CD4-positive, alpha-beta T cell treated with Interleukin-4 for 4 hours (primary cell): ENCODE data around the gene SNX9.
"Not testable (repeated sequence)": the region's sequence is repeated elsewhere in the genome, so short reads cannot be mapped to it uniquely, and the experiment has no call there.

Source experiments
- DNase-seq: peaks from one replicate; pipeline ENCODE4 v3.0.0-alpha.2; 2020

SNX9 gene

DNA sequence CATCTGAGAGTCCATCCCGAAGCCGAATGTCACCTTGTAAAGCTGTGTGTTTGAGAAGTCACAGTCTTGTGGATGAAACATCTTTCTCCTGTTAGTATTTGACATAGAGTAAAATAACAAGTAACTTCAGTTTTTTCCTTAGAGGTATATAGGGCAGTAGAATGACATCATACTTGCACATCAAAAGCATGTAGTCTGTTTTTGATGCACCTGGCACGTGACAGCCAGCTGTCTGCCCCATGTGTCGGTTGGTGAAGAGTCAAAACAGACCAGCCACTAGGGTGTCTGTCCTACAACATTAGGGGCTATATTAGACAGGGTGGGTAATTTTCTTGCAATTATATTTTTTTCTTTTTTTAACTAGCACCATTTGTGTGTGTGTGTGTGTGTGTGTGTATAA is 70.2 kb downstream of the SNX9 start:
- peak; percentile 36 for DNase-seq

DNA sequence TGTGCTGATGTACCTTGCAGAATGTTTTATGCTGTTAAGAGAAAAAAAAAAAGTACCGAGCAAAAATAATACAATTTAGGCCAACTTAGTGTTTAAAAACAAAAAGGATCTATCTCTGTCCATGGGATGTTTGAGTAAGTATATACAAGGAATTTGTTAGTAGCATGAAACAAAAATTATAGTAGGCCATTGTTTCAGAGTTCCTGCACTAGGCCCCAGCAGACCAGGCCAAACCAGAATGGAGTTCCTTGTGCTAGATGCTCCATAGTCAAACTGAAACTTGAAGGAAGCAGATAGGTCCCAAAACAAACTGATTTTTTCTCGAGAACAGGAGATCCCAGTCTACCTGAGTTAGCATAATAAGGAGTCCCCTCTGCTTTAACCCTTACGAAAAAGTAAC is 72.5 kb downstream of the SNX9 start:
- DNase-seq = no peak

- no peak for DNase-seq
Observed at GRCh38 chr6:157896932-157897331, 73.9 kb downstream of the SNX9 start.

DNA sequence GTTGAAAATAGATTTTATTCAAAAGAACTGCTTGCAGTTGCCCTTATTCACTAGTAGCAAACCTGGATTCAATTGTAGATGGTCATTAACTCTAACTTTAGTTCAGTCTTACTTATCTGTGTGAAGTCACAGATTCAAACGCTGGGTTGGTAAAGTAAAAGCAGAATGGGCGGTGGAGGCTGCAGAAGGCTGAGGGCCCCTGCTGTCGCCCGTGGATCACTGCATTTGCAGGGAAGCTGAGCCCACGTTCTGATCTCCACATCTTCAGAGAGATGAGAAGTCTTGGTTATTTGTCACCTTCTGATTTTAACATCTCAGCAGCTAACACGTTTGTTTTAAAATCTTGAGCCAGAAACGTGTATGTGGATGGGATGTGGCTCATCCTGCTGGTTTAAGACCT is 75.1 kb downstream of the SNX9 start:
- DNase-seq = no peak

DNA sequence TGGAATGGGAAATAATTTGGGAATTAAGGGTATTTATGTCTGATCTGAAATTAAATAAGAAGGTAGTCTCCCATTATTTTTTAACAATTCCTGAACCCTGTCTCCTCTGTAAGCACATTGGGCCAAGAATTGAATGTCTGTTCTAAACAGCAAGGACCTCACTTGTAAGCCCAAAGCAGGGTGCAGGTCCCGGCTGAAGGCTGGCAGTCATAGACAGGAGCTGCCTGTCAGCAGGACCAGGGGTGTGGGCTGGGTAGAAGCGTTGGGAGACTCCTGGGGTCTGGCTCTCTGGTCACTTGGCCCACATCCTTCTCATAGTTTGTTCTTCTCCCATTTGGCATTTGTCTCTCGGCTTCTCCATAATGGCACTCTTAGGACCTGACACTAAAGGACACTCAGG is 75.6 kb downstream of the SNX9 start:
- no peak for DNase-seq

- not testable (repeated sequence) for DNase-seq
Observed at GRCh38 chr6:157900262-157900661, 77.2 kb downstream of the SNX9 start.

DNA sequence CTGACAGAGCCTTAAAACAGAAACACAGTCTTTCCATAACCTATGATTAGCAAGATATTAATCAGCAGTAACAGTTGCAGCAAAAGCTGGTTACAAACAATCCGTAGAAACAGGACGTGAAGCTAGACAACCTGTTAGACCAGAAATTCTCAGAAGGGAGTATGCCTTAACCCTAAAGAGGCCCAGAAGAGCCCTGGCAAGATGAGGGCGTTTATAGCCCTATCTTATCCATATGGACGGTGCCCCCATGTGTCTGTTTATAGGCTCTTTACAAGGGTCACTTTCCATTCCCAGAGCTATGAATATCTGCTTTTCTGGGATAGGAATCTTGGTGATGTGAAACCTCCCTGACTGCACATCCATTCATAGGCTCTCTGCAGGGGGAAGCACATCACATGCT is 77.7 kb downstream of the SNX9 start:
- not testable (repeated sequence) for DNase-seq

DNA sequence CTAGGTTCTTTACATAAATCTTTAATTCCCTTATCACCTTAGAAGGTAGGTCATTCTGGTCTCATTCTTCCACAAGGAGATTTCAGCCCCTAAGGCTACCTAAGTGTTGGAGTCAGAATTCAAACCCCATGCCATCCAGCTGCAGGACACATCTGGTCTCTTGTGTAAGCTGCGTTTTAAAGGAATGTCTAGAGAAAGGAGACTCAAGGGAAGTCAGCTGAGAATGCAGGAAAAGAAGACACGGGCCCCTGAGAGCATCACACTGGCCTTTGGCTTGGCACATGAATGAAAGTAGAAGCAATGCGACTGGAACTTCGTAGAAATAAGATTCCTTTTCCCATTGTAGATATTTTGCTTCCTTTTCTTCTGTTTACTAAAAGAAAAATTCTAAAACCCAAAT is 82.0 kb downstream of the SNX9 start:
- DNase-seq = no peak

DNA sequence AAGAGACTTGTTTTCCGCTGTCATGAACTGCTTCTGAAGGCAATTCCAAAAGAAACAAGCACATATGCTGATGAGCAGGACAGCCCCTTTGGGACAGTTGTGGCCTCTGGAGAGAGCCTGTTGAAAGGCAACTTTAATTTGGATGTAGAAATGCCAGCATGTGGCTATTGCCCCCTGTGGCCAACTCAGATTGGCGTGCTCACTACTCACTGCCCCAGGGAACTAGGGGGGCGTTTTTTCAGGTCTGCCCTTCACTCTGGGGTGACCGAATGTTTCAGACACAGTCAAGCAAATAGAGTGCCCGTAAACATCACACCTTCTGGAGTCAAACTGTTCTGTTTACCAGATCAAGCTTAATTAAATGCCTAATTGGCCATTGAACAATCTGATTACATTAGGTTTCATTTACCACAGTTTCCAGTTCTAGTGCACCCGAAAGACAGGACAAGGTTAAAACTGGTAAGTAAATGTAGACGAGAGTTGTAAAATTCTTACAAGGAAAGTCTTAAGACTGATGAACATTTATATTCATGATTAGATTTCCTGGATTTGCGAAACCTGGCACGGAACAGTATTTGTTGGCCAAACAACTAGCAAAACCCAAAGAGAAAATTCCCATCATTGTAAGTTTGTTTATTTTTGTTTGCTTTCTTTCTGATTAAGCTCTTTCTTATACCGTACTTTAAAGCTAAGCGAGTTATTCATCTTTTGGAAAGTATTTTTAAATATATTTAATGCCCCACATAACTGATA is 82.7 kb downstream of the SNX9 start:
- no peak for DNase-seq

DNA sequence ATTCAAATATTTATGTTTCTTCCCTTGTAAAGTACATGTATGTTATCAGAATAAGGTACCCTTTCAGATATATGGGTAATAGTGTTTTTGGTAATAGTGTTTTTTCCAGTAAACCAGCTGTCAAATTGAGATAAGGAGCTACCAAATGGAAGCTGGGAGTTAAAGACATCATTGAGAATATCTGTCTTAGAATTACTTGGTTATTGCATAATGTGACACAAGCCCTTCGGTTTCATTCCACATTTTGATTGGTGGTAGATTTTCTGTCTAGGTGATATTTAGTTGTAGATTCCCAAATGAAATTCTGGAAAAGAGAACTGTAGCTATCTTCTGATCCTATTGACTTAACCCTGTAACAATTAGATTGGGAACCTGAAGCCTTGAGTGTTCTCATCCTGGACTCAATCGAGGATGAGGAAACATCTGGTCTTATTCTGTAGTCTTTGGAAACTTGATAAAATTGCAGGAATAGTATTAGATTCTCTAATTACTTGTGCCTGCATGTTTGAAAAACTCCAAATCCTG is 83.6 kb downstream of the SNX9 start:
- DNase-seq = no peak

GRCh38 chr6:157907651-157908050 is 84.6 kb downstream of the SNX9 start:
- DNase-seq = no peak

GRCh38 chr6:157908369-157909281 is 85.6 kb downstream of the SNX9 start:
- no peak for DNase-seq

DNA sequence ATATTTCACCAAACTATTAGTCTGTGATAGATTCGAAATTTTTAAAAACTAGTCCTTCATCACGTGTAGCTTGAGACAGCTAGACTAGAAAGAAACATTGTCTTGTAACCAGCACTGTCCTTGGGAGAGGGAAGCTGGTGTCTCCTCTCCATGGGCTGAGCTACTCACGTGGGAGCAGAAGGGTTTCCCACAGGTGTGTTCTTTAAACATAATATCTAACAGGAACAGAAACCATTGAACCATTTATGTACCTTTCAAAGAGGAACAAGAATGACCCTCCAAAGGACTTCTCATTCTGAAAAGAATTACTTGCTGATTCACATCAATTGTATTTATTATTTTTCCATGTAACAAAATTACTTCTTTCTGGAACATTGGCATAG is 86.2 kb downstream of the SNX9 start:
- DNase-seq = no peak

- DNase-seq = no peak
Observed at GRCh38 chr6:157911278-157911677, 88.2 kb downstream of the SNX9 start.

GRCh38 chr6:157911786-157912185 is 88.7 kb downstream of the SNX9 start:
- DNase-seq = no peak

DNA sequence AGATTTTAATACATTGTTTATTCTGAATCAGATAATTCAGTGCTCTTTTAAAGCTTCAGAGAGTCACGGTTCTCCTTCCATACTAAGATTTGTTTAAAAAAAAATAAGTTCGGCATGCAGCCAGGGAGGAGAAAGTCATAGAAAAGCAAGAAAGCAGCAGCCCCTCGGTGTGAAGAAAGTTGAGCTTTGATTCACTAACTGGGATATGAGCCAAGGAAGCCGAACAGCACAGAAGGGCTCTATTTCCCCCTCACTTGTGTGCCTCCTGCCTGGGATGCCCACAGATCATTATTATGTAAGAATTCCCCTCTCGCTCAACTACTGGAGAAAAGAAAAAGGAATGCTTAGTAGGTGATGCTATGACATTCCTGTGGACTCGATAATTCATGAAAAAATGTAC is 89.3 kb downstream of the SNX9 start:
- DNase-seq = no peak

DNA sequence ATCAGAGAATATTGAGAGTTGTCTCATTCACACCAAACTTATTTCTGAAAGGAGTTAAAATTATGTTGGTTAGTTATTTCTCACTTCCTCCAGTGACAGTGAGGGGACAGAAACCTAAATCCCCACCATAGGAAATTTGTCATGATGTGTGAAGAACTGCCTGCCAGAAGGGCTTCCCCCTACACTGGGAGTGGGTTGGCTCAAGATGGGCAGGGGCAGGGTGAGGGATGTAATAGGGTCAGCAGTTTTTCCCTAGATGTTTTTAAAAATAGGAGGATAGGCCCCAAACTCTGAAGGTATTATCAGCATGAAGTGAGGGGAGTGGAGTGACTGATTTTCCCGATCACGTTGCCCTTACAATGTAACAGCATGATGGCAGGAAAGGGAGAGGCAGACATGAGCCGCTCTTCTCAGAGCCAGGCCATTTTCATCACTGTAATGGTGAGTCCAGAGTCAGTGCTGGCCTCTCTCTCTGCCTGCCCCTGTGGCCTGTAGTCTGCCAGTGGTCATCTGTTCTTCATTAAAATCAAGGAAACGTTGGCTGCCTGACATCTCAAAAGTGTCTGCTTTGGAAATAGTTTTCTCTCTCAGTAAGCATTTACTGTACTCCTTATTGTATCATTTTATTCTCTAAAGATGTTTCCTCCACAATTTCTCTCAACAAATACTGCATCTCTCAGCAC is 98.8 kb downstream of the SNX9 start:
- DNase-seq = no peak

GRCh38 chr6:157925771-157926170 is 102.7 kb downstream of the SNX9 start:
- DNase-seq = no peak

DNA sequence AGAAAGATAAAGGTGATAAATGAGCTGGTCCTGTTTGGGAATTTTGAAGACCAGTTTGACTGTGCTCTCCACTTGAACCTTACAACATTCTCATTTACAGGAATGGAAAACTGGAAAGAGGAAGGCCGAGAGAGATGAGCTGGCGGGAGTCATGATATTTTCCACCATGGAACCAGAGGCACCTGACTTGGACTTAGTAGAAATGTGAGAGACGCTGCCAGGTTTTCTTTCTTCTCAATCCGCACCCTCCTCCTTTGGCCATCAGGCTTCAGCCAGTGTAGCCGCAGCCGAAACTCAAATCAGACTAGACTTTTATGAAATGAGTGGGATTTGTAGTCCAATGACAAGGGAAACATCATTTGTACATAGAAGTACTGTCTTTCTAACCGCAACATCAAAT is 104.0 kb downstream of the SNX9 start:
- DNase-seq = no peak

- DNase-seq = no peak
Observed at GRCh38 chr6:157928428-157928827, 105.4 kb downstream of the SNX9 start.

GRCh38 chr6:157929076-157929475 is 106.0 kb downstream of the SNX9 start:
- DNase-seq = no peak

GRCh38 chr6:157929765-157930319 is 106.8 kb downstream of the SNX9 start:
- DNase-seq = no peak

GRCh38 chr6:157935786-157936185 is 112.7 kb downstream of the SNX9 start:
- DNase-seq = no peak
